Esophagus (tissue), 2 donors: ENCODE data around the gene RUBCN. TPM values are rescaled to one million over a fixed set of nuclear protein-coding genes. Genes with fewer than 3 reads are reported as not detected.
A peak's percentile ranks its signal among the peaks of the same experiment; 100 is the strongest.

Experiments used
- H3K27ac ChIP-seq, 2 donors: one replicate each; pipeline ENCODE4 v1.5.1; 2013; ENCODE audit warnings: low read depth in 2 of 2, mild to moderate bottlenecking in 2 of 2, inconsistent platforms in 1 of 2, low read length in 1 of 2, moderate library complexity in 1 of 2
- H3K27me3 ChIP-seq, 2 donors: one replicate each; pipeline ENCODE4 v1.6.1; 2013; ENCODE audit warnings: low read length in 2 of 2, control low read depth in 1 of 2, mild to moderate bottlenecking in 1 of 2; ENCODE audit not compliant: insufficient read depth in 2 of 2, control insufficient read depth in 1 of 2
- H3K36me3 ChIP-seq, 2 donors: one replicate each; pipeline ENCODE4 v1.6.1; 2013; ENCODE audit warnings: low read length in 1 of 2; ENCODE audit not compliant: control insufficient read depth in 2 of 2, insufficient read depth in 2 of 2
- H3K4me1 ChIP-seq, 2 donors: one replicate each; pipeline ENCODE4 v1.6.1; 2013; ENCODE audit warnings: low read length in 1 of 2; ENCODE audit not compliant: control insufficient read depth in 2 of 2, insufficient read depth in 2 of 2
- H3K4me3 ChIP-seq, 2 donors: one replicate each; pipeline ENCODE4 v1.5.1; 2013; ENCODE audit warnings: low read length in 2 of 2, mild to moderate bottlenecking in 2 of 2, low read depth in 1 of 2, moderate library complexity in 1 of 2
- H3K9me3 ChIP-seq, 2 donors: one replicate each; pipeline ENCODE4 v1.6.1; 2013; ENCODE audit warnings: mild to moderate bottlenecking in 2 of 2, low read depth in 1 of 2, low read length in 1 of 2, moderate library complexity in 1 of 2; ENCODE audit not compliant: control insufficient read depth in 2 of 2, insufficient read depth in 1 of 2
- WGBS, 2 donors: extraction: QIAGEN DNeasy Blood & Tissue Kit; methylation state at CpG; one replicate each; pipeline ENCODE4 v1.1.7; 2013; 5-methylcytosine and 5-hydroxymethylcytosine counted together
- polyA plus RNA-seq, 2 donors: library from polyadenylated mRNA; stranded (reverse); fragments of 200-250 nt; gene quantifications; one replicate each; pipeline ENCODE4 v1.2.3, GENCODE V29; 2013
- donor health status: healthy with polysubstance abuse.
- donor health status: Bipolar disorder and iron deficiency.

The RUBCN gene
- polyA plus RNA-seq, 2 donors, result 8.2 to 12.6 TPM

DNA sequence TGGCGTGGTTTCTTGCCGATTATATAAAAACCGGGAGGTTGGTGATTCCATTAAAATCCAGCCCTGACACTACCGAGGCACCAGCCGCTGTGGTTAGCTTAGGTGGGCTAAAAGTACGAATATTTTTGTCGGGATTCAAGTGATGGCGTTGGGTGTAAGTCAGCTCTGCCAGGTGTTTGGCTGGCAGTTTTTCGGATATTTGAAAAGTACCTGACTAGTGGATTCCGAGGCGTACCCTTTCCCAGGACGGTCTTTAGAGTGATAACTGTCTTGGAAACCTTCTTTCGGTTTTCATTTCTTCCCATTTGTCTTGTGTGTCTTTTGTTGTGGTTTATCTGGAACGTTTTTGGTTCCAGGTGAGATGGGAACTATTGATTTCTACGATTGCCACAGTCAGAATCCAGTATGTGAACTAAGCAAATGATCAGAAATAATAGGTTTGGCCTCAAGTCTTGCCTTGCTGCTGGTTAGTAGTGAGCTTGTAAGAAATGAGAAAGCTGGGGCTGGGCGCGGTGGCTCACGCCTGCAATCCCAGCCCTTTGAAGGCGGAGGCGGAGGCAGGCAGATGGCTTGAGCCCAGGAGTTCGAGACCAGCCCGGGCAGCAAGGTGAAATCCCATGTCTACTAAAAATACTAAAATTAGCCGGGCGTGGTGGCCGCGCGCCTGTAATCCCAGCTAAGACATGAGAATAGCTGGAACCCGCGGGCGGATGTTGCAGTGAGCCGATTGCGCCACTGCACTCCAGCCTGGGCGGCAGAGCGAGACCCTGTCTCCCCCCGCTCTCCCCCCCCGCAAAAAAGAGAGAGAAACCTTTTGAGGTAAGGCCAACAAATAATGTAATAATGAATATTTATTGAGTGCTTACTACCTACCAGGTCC lies 14.4 kb upstream of the RUBCN start:
- H3K9me3 ChIP-seq, result peaks cover 0 to 2% of the 10 kb centered on the region in 2 donors
- 2 to 4% methylated on average over 36 of the region's 36 CpGs for WGBS, 2 donors

DNA sequence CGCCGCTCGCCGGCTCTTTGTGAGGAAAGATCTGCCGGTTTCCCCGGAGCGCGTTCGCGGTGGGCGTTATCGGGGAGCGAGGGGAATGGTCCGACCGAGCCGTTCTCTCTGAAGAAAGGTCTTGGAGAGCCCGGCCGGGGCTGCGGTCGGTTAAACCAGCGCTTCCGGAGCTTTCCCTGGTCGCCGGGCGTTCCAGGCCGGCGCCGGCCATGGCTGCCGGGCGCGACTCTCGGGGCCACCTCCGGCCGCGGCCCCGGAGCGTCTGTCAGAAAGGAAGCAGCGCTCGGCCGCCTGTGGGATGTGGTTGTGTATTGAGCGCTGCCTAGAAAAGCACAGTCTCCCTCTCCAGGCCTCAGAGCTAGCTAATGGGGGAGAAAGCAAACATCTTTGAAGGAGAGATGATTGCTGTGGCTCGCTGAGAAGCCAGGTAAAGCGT lies 13.7 kb upstream of the RUBCN start:
- no peaks in the 10 kb centered on the region for H3K27me3 ChIP-seq
- H3K4me1 ChIP-seq, result no peaks in the 10 kb centered on the region
- no peaks in the 10 kb centered on the region for H3K36me3 ChIP-seq
- H3K4me3 ChIP-seq, result peak overlapping the region; percentile 88 to 93
- H3K9me3 ChIP-seq, result peaks cover 0 to 2% of the 10 kb centered on the region in 2 donors
- H3K27ac ChIP-seq, result peak overlapping the region; percentile 95 to 98
- 0 to 1% methylated on average over 43 of the region's 43 CpGs for WGBS, 2 donors

More for the DNA sequence above, 14.4 kb upstream of the RUBCN start:
- Histone ChIP-seq H3K27me3 (no peaks in the 10 kb centered on the region), H3K27ac (peak overlapping the region; percentile 95 to 98), H3K4me3 (peak overlapping the region; percentile 88 to 93), H3K36me3 (no peaks in the 10 kb centered on the region), H3K4me1 (no peaks in the 10 kb centered on the region)

DNA sequence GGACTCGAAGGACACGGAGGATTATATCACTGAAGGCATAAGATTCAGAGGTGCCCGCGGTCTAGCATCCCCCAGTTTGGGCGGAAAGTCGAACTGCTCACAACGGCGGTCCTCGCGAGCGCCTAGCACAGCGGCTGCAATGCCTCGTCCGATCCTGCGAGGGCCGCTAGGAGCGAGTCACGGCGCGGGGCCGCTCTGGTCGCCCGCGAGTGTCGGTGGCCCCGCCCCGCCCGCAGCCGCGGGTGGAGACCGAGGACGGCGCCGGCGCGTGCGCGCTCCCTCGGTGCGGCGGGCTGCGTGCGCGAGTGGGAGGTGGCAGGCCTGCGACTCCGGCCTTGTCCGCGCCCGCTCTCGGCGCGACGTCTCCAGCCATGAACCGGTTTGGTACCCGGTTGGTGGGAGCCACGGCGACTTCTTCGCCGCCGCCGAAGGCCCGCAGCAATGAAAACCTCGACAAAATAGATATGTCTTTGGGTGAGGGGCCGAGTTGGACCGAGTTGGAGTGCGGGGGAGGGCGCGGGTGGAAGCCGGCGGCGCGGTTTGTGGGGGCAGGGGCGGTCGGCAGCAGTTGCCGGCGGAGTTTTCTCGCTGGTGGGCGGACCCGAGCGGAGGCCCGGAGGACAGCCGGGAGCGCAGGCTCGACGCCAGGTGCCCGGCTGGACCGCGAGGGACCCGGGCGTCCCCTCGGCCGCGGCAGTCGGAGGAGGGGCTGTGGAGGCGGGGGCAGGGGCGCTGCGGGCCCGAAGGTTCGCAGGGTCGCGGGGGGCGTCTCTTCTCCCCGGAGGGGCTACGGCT lies 13.1 kb upstream of the RUBCN start, which contains the start of gene FYTTD1:
TSS of gene FYTTD1 (plus strand) at position 283 of the 795 bp plus-strand sequence. CDS start at position 372, 89 bp downstream.
- 0% methylated on average over 98 to 104 of the region's 104 CpGs for WGBS, 2 donors
- H3K4me1 ChIP-seq, result no peaks in the 10 kb centered on the region
- H3K4me3 ChIP-seq, result peak within 1 kb of the TSS; percentile 88 to 93

DNA sequence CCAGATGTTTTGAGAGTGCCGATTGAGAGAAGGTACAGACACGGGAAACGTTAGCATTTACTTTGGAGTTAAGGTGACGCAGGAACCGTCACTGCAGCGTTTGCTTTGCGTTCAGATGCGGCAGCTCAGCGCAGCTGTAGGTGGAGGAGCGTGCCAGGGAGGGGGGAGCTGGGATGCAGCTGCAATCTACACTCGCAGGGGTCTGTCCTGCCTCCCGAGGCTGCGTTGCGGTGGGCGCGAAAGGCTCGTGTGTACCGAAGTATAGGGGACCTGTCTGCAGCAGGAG lies 12.6 kb upstream of the RUBCN start:
- no peaks in the 10 kb centered on the region for H3K4me1 ChIP-seq
- H3K9me3 ChIP-seq, result peaks cover 0 to 2% of the 10 kb centered on the region in 2 donors
- WGBS, 2 donors, result 0 to 1% methylated on average over 18 of the region's 18 CpGs
- no peaks in the 10 kb centered on the region for H3K36me3 ChIP-seq
- H3K27me3 ChIP-seq, result no peaks in the 10 kb centered on the region
- H3K4me3 ChIP-seq, result peak overlapping the region; percentile 88 to 93
- H3K27ac ChIP-seq, result peak overlapping the region; percentile 95 to 98

More for the DNA sequence above, 13.1 kb upstream of the RUBCN start, which contains the start of gene FYTTD1:
- no peaks in the 10 kb centered on the region for H3K27me3 ChIP-seq
- no peaks in the 10 kb centered on the region for H3K36me3 ChIP-seq
- H3K27ac ChIP-seq, result peak within 1 kb of the TSS; percentile 95 to 98
- peaks cover 0 to 2% of the 10 kb centered on the region in 2 donors for H3K9me3 ChIP-seq

DNA sequence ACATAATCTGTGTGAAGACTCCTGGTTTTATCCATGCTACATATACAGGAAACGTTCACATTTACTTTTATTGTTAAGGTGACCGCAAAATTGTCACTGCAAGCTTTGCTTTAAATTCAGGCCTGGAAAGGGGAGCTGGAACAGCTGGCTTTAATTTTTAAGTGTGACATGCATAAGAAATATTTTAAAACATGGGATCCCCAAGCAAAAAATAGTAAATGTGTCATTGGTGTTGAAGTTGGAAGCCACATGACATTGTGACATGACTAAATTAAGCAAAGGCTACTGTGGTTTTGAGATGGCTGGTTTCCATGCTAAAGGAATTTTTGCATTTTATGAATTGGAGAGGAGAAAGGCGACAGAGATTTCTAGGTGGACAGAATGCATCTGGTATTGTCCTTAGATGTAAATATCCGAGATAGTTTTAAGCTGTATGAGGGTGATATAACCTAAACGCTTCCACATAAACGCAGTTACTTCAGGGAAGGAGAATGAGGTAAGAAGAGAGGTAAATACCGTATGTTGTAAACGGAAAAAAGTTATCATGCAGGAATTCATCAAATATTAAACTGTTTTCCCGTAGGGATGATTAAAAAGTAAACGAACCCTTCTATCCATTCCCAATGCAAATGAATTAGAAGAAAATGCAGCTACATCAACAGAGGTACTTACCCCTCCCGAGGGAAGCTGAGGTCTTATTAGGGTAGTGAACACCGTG lies 12.1 kb upstream of the RUBCN start:
- peak overlapping the region; percentile 88 to 93 for H3K4me3 ChIP-seq
- peak overlapping the region; percentile 95 to 98 for H3K27ac ChIP-seq
- H3K36me3 ChIP-seq, result no peaks in the 10 kb centered on the region
- peaks cover 0 to 2% of the 10 kb centered on the region in 2 donors for H3K9me3 ChIP-seq
- 24 to 26% methylated on average over 12 of the region's 12 CpGs for WGBS, 2 donors
- no peaks in the 10 kb centered on the region for H3K27me3 ChIP-seq
- no peaks in the 10 kb centered on the region for H3K4me1 ChIP-seq

DNA sequence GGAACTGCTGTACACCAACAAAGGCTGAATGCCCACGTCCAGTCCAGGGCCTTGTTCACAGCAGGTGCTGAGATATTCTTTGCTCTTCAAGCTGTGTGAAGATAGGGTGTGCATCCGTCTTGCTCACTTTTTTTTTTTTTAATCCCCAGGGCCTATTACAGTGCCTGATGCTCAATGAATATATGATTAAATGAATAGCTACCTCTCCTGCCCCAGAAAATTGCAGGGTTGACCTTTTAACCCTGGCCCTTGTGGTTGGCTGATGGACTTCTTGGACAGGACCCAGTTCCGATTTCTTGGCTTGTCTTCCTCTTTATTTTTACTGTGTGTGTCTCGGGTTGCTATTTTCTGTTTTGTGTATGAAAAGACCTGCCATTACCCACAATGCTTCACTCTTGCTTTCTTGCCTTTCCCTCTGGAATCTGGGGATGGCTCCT lies 10.1 kb upstream of the RUBCN start:
- Histone ChIP-seq H3K4me3 (no peak overlapping the region), H3K36me3 (no peaks in the 10 kb centered on the region), H3K27ac (no peak overlapping the region), H3K9me3 (peaks cover 0 to 2% of the 10 kb centered on the region in 2 donors), H3K4me1 (no peaks in the 10 kb centered on the region), H3K27me3 (no peaks in the 10 kb centered on the region)
- 69 to 74% methylated on average over 4 of the region's 4 CpGs for WGBS, 2 donors

DNA sequence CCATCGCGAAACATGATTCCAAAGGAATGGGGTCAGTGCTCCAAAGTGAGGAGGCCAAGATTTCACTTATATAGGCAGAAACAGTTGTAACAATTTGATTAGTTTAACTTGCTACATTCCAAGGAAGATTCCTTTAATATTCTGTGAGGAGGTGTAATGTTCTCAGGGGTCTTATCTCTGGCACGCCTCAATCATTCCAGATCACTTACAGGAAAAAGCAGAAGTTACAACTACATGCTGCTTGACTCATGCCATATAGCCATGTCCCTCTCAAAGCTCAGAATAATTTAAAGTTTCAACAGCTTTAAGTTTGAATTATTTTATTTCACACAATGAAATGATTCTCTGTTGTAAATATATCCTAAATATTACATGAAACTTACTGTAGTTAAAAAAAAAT lies 9.5 kb upstream of the RUBCN start:
- Histone ChIP-seq H3K36me3 (no peaks in the 10 kb centered on the region), H3K4me1 (no peaks in the 10 kb centered on the region), H3K4me3 (no peak overlapping the region), H3K9me3 (peaks cover 0 to 2% of the 10 kb centered on the region in 2 donors), H3K27me3 (no peaks in the 10 kb centered on the region), H3K27ac (no peak overlapping the region)
- WGBS, 2 donors, result 85 to 92% methylated on average over 3 of the region's 3 CpGs

DNA sequence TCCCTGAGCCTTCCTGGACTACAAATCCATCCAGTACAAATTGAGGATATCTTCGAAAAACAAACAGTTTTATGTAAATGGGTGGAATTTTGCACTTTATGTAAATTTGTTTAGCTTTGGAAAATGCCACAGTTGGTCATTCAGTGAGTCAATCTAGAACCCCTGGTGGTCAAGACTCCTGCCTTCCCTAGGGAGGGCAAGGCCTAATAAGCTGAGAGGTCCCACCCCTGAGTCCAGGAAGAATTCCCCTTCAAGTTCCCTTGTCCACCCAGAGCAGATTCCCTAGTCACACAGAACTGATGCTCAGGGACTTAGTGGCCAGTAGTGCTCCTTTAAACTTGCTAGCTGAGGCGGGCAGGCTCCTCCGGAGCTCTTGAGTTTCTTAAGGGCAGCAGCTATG lies 6.1 kb upstream of the RUBCN start:
- 86 to 87% methylated on average over 3 of the region's 3 CpGs for WGBS, 2 donors
- no peaks in the 10 kb centered on the region for H3K36me3 ChIP-seq
- no peaks in the 10 kb centered on the region for H3K9me3 ChIP-seq
- no peaks in the 10 kb centered on the region for H3K4me1 ChIP-seq
- no peak overlapping the region for H3K27ac ChIP-seq
- no peaks in the 10 kb centered on the region for H3K27me3 ChIP-seq
- no peak overlapping the region for H3K4me3 ChIP-seq
